Skeletal muscle tissue (tissue), 4 donors: Measurements from ENCODE around the gene ARRDC5. TPM values are rescaled to one million over a fixed set of nuclear protein-coding genes. Genes with fewer than 3 reads are reported as not detected.
"Not testable (repeated sequence)": the region's sequence is repeated elsewhere in the genome, so short reads cannot be mapped to it uniquely, and the experiment has no call there.

Source experiments
- H3K27ac ChIP-seq: one replicate; pipeline ENCODE4 v1.7.0; 2013; ENCODE audit warnings: mild to moderate bottlenecking, low read depth, low read length, inconsistent platforms
- H3K27me3 ChIP-seq, 3 donors: one replicate each; pipeline ENCODE4 v1.7.0; 2013; ENCODE audit warnings: low read length in 3 of 3; ENCODE audit not compliant: control insufficient read depth in 3 of 3, insufficient read depth in 3 of 3
- H3K36me3 ChIP-seq, 3 donors: one replicate each; pipeline ENCODE4 v1.7.0; 2013; ENCODE audit warnings: low read length in 3 of 3; ENCODE audit not compliant: control insufficient read depth in 3 of 3, insufficient read depth in 3 of 3
- H3K4me1 ChIP-seq, 3 donors: one replicate each; pipeline ENCODE4 v1.7.0; 2013; ENCODE audit warnings: low read length in 3 of 3, mild to moderate bottlenecking in 3 of 3; ENCODE audit not compliant: control insufficient read depth in 3 of 3, insufficient read depth in 3 of 3
- H3K4me3 ChIP-seq, 3 donors: one replicate each; pipeline ENCODE4 v1.7.0; 2013; ENCODE audit warnings: low read length in 3 of 3
- H3K9ac ChIP-seq, 3 donors: one replicate each; pipeline ENCODE4 v1.7.0; 2013; ENCODE audit warnings: low read length in 3 of 3, mild to moderate bottlenecking in 3 of 3, moderate library complexity in 2 of 3, low read depth in 1 of 3
- H3K9me3 ChIP-seq, 3 donors: one replicate each; pipeline ENCODE4 v1.7.0; 2013; ENCODE audit warnings: low read length in 3 of 3; ENCODE audit not compliant: control insufficient read depth in 3 of 3
- total RNA-seq: library from RNA; depleted of rRNA; stranded (reverse); fragments of >200 nt; gene quantifications from one replicate; pipeline ENCODE4 v1.2.3, GENCODE V29; 2014
- donor health status: Osteomylitis.

ARRDC5 gene
- under 0.01 TPM for total RNA-seq

GRCh38 chr19:4902796-4903195 is at the start of gene ARRDC5:
ARRDC5 (minus strand) TSS chr19:4902896; CDS start chr19:4902825, 71 bp downstream.
- Histone ChIP-seq H3K4me3 (no peak within 1 kb of the TSS), H3K4me1 (no peaks in the 10 kb centered on the region), H3K9ac (no peak within 1 kb of the TSS), H3K27me3 (no peaks in the 10 kb centered on the region), H3K9me3 (no peaks in the 10 kb centered on the region), H3K36me3 (no peaks in the 10 kb centered on the region), H3K27ac (no peak within 1 kb of the TSS)

GRCh38 chr19:4951656-4952055 is 49.0 kb upstream of the ARRDC5 start:
- Histone ChIP-seq H3K27me3 (no peaks in the 10 kb centered on the region), H3K4me1 (no peaks in the 10 kb centered on the region), H3K36me3 (no peaks in the 10 kb centered on the region), H3K9me3 (no peaks in the 10 kb centered on the region), H3K27ac (no peak overlapping the region), H3K9ac (no peak overlapping the region), H3K4me3 (no peak overlapping the region)

GRCh38 chr19:4950650-4951049 is 48.0 kb upstream of the ARRDC5 start:
- not testable (repeated sequence) for H3K27ac ChIP-seq, H3K4me1 ChIP-seq, H3K9me3 ChIP-seq, H3K36me3 ChIP-seq, H3K9ac ChIP-seq, H3K27me3 ChIP-seq, H3K4me3 ChIP-seq

GRCh38 chr19:4941638-4942169 is 39.0 kb upstream of the ARRDC5 start:
- H3K9me3 ChIP-seq, H3K27ac ChIP-seq, H3K27me3 ChIP-seq, H3K4me3 ChIP-seq, H3K4me1 ChIP-seq, H3K9ac ChIP-seq, H3K36me3 ChIP-seq: not testable (repeated sequence)

GRCh38 chr19:4939466-4939865 is 36.8 kb upstream of the ARRDC5 start:
- no peak overlapping the region for H3K9ac ChIP-seq
- no peaks in the 10 kb centered on the region for H3K27me3 ChIP-seq
- H3K36me3 ChIP-seq, result no peaks in the 10 kb centered on the region
- H3K27ac ChIP-seq, result no peak overlapping the region
- H3K9me3 ChIP-seq, result no peaks in the 10 kb centered on the region
- H3K4me3 ChIP-seq, result no peak overlapping the region
- no peaks in the 10 kb centered on the region for H3K4me1 ChIP-seq

- H3K4me1 ChIP-seq, H3K4me3 ChIP-seq, H3K9me3 ChIP-seq, H3K36me3 ChIP-seq, H3K27me3 ChIP-seq, H3K9ac ChIP-seq, H3K27ac ChIP-seq: not testable (repeated sequence)
These were observed 35.8 kb upstream of the ARRDC5 start for GRCh38 chr19:4938461-4938860.

- H3K27ac ChIP-seq, result no peak overlapping the region
- no peak overlapping the region for H3K9ac ChIP-seq
- H3K9me3 ChIP-seq, result no peaks in the 10 kb centered on the region
- H3K36me3 ChIP-seq, result no peaks in the 10 kb centered on the region
- no peak overlapping the region for H3K4me3 ChIP-seq
- H3K27me3 ChIP-seq, result no peaks in the 10 kb centered on the region
- peaks cover 0 to 2% (median 0%) of the 10 kb centered on the region in 3 donors for H3K4me1 ChIP-seq
These were observed 34.4 kb upstream of the ARRDC5 start for GRCh38 chr19:4937060-4937459.

- Histone ChIP-seq H3K36me3 (no peaks in the 10 kb centered on the region), H3K4me1 (peaks cover 0 to 2% (median 0%) of the 10 kb centered on the region in 3 donors), H3K9ac (no peak overlapping the region), H3K27ac (no peak overlapping the region), H3K9me3 (no peaks in the 10 kb centered on the region), H3K27me3 (no peaks in the 10 kb centered on the region), H3K4me3 (no peak overlapping the region)
These were observed 32.7 kb upstream of the ARRDC5 start for GRCh38 chr19:4935444-4935843.

GRCh38 chr19:4933528-4933927 is 30.8 kb upstream of the ARRDC5 start:
- Histone ChIP-seq H3K27me3 (no peaks in the 10 kb centered on the region), H3K9ac (no peak overlapping the region), H3K27ac (no peak overlapping the region), H3K9me3 (no peaks in the 10 kb centered on the region), H3K4me3 (no peak overlapping the region), H3K4me1 (peaks cover 0 to 2% (median 0%) of the 10 kb centered on the region in 3 donors), H3K36me3 (no peaks in the 10 kb centered on the region)

- H3K9ac ChIP-seq, result no peak overlapping the region
- H3K4me3 ChIP-seq, result no peak overlapping the region
- no peaks in the 10 kb centered on the region for H3K9me3 ChIP-seq
- H3K27me3 ChIP-seq, result no peaks in the 10 kb centered on the region
- H3K27ac ChIP-seq, result no peak overlapping the region
- peaks cover 0 to 2% (median 0%) of the 10 kb centered on the region in 3 donors for H3K4me1 ChIP-seq
- no peaks in the 10 kb centered on the region for H3K36me3 ChIP-seq
These were observed 30.0 kb upstream of the ARRDC5 start for GRCh38 chr19:4932711-4933110.

- no peaks in the 10 kb centered on the region for H3K27me3 ChIP-seq
- H3K27ac ChIP-seq, result no peak overlapping the region
- H3K36me3 ChIP-seq, result no peaks in the 10 kb centered on the region
- no peak overlapping the region for H3K9ac ChIP-seq
- no peak overlapping the region for H3K4me3 ChIP-seq
- peaks cover 0 to 2% (median 0%) of the 10 kb centered on the region in 3 donors for H3K4me1 ChIP-seq
- no peaks in the 10 kb centered on the region for H3K9me3 ChIP-seq
These were observed 28.0 kb upstream of the ARRDC5 start for GRCh38 chr19:4930664-4931063.
